ENCODE data around the gene GPR137.

GPR137 gene

DNA sequence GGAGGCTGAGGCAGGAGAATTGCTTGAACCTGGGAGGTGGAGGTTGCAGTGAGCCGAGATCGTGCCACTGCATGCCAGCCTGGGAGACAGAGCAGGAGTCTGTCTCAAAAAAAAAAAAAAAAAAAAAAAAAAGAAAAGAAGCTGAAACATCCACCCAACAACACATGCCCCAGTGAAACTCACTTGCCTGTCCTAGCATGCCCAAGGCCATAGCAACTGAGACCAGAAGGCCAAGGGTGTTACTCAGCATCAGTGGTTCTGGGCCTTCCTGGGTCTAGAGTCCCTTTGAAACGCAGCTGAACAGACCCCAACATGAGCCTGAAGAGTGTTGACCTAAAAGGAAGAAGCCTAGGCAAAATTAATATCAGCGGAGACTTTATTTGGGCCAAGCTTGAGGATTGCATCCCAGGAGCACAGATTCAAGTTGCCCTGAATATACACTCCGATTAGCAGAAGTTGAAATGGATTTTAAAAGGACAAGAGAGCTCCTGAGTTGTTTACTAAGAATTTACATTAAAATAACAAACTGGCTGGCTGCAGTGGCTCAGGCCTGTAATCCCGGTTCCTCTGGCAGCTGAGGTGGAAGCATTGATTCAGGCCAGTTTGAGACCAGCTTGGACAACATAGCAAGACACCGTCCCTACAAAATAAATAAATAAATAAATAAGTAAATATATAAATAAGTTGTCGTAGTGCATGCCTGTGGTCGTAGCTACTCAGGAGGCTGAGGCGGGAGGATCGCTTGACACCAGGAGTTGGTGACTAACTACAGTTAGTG, 39.2 kb downstream of the GPR137 start:
- ATAC-seq (ENCODE audit: low read depth), result peak; percentile 76
- Histone ChIP-seq H3K4me1 (ENCODE audit: insufficient read depth, poor library complexity, severe bottlenecking) (peaks cover 31% of the 10 kb centered on the region), H3K9me3 (ENCODE audit: severe bottlenecking) (no peaks in the 10 kb centered on the region), H3K27ac (ENCODE audit: poor library complexity, severe bottlenecking) (peak overlapping the region; percentile 95), H3K27me3 (ENCODE audit: insufficient read depth, poor library complexity, severe bottlenecking) (no peaks in the 10 kb centered on the region), H3K36me3 (ENCODE audit: low read depth) (peaks cover 21% of the 10 kb centered on the region), H3K4me3 (ENCODE audit: severe bottlenecking) (no peak overlapping the region)
- DNase-seq (ENCODE audit: low spot score), result peak; percentile 86
- TF ChIP-seq CTCF (IDR thresholded peaks at IDR 0.05; ENCODE audit: poor library complexity, severe bottlenecking), result no peak

DNA sequence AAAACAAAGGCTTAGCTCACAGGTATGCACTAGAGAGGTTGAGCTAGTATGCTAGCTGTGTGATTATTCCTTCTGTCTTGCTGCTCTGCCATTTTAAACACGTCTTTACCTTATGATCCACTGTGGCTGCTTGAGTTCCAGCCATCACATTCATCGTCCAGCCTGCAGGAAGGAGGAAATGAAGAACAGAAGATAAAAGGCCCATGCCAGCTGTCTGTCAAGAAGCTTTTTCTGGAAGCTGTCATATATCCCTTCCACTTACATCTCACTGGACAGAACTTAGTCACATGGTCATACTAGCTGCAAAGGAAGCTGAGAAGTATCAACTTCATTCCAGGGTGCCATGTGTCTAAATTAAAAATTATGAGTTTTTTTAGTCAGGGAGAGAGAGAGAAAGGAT, 41.7 kb downstream of the GPR137 start:
- Histone ChIP-seq H3K4me1 (ENCODE audit: insufficient read depth, poor library complexity, severe bottlenecking) (peaks cover 34% of the 10 kb centered on the region), H3K9me3 (ENCODE audit: severe bottlenecking) (no peaks in the 10 kb centered on the region), H3K27ac (ENCODE audit: poor library complexity, severe bottlenecking) (no peak overlapping the region), H3K36me3 (ENCODE audit: low read depth) (peaks cover 5% of the 10 kb centered on the region), H3K27me3 (ENCODE audit: insufficient read depth, poor library complexity, severe bottlenecking) (no peaks in the 10 kb centered on the region), H3K4me3 (ENCODE audit: severe bottlenecking) (no peak overlapping the region)
- ATAC-seq (ENCODE audit: low read depth), result no peak
- no peak for TF ChIP-seq CTCF (IDR thresholded peaks at IDR 0.05; ENCODE audit: poor library complexity, severe bottlenecking)
- no peak for DNase-seq (ENCODE audit: low spot score)

GRCh38 chr11:64327993-64328392, 42.3 kb downstream of the GPR137 start:
- DNase-seq (ENCODE audit: low spot score) (no peak), ATAC-seq (ENCODE audit: low read depth) (no peak)
- Histone ChIP-seq H3K36me3 (ENCODE audit: low read depth) (no peaks in the 10 kb centered on the region), H3K4me1 (ENCODE audit: insufficient read depth, poor library complexity, severe bottlenecking) (peaks cover 35% of the 10 kb centered on the region), H3K4me3 (ENCODE audit: severe bottlenecking) (no peak overlapping the region), H3K27ac (ENCODE audit: poor library complexity, severe bottlenecking) (no peak overlapping the region), H3K9me3 (ENCODE audit: severe bottlenecking) (no peaks in the 10 kb centered on the region), H3K27me3 (ENCODE audit: insufficient read depth, poor library complexity, severe bottlenecking) (no peaks in the 10 kb centered on the region)
- TF ChIP-seq CTCF (IDR thresholded peaks at IDR 0.05; ENCODE audit: poor library complexity, severe bottlenecking), result no peak

GRCh38 chr11:64330888-64331287, 45.2 kb downstream of the GPR137 start:
- Histone ChIP-seq H3K4me3 (ENCODE audit: severe bottlenecking) (no peak overlapping the region), H3K4me1 (ENCODE audit: insufficient read depth, poor library complexity, severe bottlenecking) (peaks cover 22% of the 10 kb centered on the region), H3K27me3 (ENCODE audit: insufficient read depth, poor library complexity, severe bottlenecking) (no peaks in the 10 kb centered on the region), H3K27ac (ENCODE audit: poor library complexity, severe bottlenecking) (peak overlapping the region; percentile 95), H3K36me3 (ENCODE audit: low read depth) (no peaks in the 10 kb centered on the region), H3K9me3 (ENCODE audit: severe bottlenecking) (no peaks in the 10 kb centered on the region)
- DNase-seq (ENCODE audit: low spot score), result no peak
- TF ChIP-seq CTCF (IDR thresholded peaks at IDR 0.05; ENCODE audit: poor library complexity, severe bottlenecking), result no peak
- no peak for ATAC-seq (ENCODE audit: low read depth)

Data from RWPE2 (cell line).